GM18505 (cell line): ENCODE data around the gene ISY1.
"Not testable (repeated sequence)": the region's sequence is repeated elsewhere in the genome, so short reads cannot be mapped to it uniquely, and the experiment has no call there.

Source experiments
- ATAC-seq: cut with Tn5 transposase; IDR thresholded peaks from one replicate; pipeline ENCODE4 v1.9.1; 2021; ENCODE audit not compliant: unreplicated experiment
- POLR2A ChIP-seq: IDR thresholded peaks from 4 replicates; pipeline ENCODE4 v1.6.1; 2011; ENCODE audit warnings: borderline replicate concordance; ENCODE audit not compliant: insufficient read depth, insufficient read length; ENCODE audit errors: extremely low read depth

The ISY1 gene

DNA sequence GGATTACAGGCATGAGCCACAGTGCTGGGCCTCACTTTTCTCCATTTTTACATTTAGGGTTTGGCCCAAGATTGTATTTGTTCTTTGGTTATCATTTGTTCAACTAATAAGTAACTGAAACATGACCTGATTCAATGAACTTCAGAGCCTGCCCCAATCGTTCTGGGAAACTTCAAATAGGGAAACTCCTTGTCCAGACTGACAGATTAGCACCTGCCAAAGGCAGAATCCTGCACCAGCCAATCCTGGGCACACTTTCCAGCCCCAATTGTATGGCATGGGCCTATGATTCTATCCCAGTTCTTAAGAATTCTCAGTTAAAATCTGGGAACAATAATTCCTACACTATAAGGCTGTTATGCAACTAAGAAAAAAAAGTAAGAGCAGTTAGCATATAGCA, 21.0 kb downstream of the ISY1 start:
- TF ChIP-seq POLR2A: no peak
- no peak for ATAC-seq

DNA sequence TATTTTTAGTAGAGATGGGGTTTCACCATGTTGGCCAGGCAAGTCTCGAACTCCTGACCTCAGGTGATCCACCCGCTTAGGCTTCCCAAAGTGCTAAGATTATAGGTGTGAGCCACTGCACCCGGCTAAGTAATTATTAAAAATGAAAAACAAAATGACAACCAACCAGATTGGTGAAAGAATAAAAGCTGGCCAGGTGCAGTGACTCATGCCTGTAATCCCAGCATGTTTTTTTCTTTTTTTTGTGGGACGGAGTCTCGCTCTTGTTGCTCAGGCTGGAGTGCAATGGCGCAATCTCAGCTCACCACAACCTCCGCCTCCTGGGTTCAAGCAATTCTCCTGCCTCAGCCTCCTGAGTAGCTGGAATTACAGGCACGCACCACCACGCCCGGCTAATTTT, 24.6 kb downstream of the ISY1 start:
- ATAC-seq: not testable (repeated sequence)

DNA sequence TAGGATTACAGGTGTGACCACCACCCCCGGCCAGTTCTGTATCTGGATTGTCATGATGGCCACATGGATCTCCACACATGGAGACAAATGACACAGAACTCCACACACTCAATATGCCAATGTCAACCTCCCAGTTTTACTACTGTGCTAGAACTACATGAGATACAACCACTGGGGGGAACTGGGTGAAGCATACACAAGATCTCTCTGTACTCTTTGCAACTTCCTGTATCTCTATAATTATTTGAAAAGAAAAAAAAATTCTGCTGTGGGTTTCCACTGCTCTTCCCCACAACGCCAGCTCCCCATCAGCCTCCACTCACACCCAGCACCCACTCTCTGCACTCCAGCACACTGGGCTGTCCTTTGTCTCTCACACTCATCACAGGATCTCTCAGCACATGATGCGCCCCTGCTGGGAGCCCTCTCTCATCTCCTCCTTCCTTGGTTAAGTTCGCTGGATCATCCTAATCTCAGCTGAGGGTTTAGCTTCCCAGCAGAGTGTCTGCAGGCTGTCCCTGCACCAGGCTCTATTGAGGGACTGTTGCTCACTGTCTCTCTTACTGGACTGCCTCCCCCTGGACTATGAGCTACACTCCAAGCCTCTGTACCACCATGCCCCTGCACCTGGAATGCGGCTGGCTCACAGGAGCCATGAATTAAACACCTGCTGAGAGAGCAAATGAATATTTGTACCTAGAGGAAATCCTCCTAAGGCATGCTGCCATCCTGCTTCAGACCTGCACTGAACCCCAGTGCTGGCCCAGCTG, 28.6 kb downstream of the ISY1 start:
- no peak for ATAC-seq
- no peak for TF ChIP-seq POLR2A

DNA sequence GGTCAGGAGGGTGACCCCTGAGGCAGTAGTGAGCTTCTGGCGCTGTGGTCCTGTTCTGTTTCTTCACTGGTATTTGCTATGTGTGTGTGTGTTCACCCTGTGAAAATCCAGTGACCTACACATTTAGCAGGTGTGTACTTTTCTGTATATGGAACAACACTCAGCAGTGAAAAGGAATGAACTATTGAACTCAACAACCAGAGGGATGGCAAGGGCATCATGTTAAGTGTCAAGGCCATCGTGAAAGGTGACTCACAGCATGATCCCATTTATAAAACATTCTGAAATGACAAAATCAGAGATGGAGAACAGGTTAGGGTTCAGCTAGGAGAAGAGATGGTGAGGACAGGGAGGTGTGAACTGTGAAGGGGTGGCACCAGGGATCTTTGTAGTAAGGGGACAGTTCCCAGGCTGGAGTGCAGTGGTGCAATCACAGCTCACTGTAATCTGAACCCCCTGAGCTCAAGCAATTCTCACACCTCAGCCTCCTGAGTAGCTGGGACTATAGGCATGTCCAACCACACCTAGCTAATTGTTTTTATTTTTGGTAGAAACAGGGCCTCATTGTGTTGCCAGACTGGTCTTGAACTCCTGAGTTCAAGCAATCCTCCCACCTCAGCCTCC, 29.3 kb downstream of the ISY1 start:
- ATAC-seq: no peak
- TF ChIP-seq POLR2A: no peak

DNA sequence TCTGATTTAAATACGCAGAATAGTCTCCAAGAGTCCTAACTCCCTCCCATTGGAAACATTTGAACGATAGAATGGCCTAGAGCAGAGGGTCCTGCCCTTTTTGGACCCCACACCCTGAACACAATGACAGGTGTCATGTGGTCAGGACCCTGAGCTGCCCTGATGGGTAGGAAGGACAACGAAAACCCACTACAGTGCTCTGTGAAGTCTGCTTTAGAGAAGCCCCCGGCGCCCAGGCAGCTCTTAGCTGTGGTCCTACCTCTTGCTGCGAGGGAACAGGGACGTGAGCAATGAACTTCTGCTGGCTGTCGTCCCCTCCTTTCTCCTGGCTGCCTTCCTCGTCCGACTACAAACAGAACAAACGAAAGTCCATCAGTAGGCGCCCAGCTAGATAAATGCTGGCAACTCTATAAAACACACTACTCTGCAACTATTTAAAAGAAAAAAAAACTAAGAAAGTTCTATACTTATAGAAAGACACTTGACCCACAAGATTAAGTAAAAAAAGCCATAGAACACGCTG, 30.5 kb downstream of the ISY1 start:
- no peak for TF ChIP-seq POLR2A
- ATAC-seq: no peak

DNA sequence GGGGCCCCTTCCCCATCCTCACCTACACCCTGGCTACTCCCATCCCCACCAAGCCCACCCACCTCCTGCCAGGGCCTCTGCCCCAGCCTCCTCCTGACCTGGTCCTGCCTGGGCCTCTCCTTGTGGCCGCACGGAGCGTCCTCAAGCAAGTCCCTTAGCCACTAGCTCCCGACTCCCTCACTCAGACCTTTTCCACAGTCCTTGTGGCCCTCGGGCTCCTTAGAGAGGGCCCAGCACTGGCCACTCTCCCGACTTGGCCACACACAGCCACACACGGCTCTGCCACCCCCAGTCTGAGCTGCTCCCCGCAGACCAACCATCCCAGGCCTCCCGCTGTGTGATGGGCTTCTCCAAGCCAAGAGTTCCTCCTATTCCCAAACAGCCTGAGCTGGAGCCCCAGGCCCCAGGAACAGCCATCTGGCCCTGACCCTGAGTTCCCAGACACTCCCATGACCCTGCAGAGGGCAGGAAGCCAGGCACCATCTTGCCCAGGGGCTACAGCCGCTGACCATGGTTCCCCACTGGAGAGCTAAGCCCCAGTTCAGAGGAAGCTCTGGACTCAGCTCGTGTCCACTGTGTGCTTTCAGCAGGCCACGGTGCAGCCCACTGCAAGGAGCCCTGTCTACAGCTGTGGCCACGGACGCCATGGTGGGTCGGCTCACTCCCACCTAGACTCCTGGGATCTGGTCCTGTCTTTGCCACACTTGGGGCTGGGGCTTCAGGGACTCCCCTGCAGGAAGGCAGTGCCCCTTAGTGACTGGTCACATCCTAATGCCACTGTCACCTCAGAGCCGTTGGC, 32.3 kb downstream of the ISY1 start:
- no peak for TF ChIP-seq POLR2A
- ATAC-seq: no peak

DNA sequence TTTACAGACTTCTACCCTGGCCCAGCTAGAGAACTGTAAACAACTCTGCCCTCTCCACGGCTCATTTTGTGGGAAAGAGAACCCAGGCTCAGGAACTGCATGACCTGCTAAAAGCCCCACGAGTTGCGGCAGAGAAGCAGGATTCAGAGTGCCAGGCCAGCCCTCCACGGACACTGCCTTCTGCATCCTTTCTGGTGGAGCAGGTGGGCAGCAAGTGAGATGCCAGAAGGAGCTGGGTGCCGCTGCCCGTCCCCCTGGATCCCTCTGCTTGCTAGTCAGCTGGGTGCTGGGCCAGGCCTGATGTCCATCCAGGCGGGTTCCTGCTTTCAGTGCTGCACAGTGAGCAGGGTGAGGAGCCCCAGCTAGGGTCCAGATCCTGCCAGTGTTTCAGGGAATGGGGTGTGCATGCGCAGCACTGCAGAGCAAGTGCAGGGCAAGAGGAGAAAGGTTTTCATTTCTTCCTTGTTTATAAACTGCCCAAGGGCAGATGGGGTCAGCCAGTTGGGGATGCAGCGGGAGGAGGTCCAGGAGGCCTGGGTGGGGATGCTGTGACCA, 34.1 kb downstream of the ISY1 start:
- ATAC-seq: no peak

DNA sequence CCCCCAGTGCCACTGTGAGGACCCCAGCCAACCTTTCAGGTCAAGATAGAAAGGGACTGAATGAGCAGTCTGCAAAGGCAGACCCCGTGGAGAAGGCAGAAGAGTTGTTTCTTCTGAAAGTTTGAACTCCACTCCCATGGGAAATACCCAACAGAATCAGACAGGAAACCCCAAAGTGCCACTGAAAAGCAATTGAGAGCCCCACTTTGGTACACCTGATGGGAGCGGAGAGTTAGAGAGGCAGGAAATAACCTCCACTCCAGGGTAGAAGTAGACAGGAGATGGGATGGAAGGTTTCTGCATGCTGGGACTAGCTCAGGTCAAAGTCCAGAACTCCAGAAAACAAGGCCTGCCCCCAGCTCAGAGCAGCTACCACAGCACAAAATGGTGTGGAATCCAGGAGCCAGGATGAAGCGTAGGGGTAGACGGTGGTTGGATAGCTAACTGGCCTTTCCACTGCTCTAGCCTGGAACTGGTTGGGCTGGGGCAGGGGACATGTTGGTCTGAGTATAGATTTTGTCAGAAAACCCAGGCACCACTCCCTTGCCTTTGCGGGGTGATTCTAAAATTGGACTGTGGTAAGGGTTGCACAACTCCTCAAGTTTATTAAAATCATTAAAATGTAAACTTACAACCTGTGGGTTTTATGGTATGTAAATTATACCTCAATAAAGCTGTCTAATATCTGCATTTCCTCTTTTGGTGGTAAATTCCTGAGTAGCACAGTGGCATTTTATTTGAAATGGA, 37.4 kb downstream of the ISY1 start:
- no peak for TF ChIP-seq POLR2A
- no peak for ATAC-seq

More for the DNA sequence above, 34.1 kb downstream of the ISY1 start:
- no peak for TF ChIP-seq POLR2A

DNA sequence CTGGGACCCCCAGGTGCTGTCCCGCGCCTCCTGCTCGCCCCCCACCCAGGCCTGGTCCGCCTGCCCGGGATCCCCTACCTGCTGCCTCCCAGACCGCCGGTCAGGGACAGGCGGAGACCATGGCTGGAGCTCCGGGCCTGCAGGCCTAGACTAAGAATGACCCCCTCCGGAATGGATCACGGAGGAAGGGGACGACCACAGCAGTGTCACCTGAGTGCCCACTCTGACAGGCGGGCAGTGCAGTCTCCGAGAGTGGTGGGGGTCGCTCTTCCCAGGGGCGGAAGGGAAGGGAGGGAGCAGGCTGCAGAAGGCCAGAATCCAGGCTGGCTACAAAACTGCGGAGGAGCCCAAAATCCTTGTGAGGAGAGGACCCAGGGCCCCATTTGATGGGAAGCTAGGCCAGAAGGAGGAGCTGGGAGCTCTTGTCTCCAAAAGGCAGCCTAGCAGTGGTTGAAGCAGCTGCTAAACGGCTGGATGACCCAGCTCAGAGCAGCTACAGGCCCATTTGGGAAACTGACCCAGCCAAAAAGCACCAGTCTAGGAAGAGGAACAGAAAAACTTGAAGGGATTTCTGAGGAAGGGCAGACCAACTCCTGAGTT, 38.4 kb downstream of the ISY1 start:
- no peak for TF ChIP-seq POLR2A
- ATAC-seq: no peak

DNA sequence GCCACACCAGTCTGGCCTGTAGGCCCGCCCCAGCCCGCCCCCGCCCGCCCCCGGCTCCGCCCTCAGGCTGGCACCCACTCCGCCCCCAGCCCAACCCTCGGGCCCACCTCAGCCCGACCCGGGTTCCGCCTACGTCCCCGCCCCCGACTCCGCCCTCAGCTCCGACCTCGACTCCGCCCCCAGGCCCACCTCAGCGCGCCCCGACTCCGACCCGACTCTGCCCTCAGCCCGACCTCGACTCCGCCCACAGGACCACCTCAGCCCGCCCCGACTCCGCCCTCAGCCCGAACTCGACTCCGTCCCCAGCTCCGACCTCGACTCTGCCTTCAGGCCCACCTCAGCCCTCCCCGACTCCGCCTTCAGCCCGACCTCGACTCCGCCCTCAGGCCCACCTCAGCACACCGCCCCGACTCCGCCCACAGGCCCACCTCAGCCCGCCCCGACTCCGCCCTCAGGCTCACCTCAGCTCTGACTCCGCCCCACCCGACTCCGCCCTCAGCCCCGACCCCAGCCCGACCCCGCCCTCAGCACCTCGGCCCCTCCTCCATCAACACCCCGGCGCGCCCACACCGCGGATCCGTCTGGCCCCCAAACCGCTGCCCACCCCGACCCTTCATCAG, 39.0 kb downstream of the ISY1 start, which contains the start of gene RAB43:
Gene RAB43 (minus strand): TSS at position 13 of the 620 bp plus-strand sequence. CDS start 315 bp downstream, outside the sequence.
- ATAC-seq: peak; percentile 46
- TF ChIP-seq POLR2A: peak; percentile 8

DNA sequence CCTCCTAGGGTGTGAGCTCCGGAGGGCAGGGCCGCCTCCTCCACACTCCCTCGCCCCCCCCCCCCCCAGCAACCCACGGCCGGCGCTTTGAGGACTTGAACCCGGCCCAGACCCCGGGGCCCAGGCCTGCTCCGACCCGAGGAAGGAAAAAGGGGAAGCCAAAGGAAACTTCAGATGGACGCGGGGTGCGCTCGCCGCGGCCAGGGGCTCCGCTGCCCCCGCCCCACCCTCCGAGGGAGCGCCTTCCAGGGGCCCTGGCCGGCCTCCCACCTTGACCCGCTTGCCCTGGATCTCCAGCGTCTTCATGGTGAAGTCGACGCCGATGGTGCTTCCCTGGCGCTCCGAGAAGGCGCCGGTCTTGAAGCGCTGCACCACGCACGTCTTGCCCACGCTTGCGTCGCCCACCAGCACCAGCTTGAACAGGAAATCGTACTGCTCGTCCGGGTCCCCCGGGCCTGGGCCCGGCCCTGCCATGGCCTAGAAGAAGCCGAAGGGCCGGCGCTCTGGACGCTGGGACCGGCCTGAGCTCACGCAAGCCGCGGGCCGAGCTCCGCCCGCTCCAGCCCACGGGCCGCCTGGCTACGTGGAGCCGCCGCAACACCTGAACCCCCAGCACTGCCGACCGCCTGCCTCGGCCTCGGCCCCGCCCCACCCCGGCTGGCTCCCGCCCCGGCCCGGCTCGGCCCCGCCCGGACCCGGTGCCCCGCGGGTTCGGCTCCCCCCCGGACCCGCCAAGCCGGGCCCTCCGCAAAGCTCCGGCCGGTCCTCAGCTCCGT, 39.7 kb downstream of the ISY1 start:
- ATAC-seq: peak; percentile 9
- peak; percentile 48 for TF ChIP-seq POLR2A
